ENCODE data around the gene FDX1.

- TF ChIP-seq EZH2phosphoT487 (IDR thresholded peaks at IDR 0.05; ENCODE audit: borderline replicate concordance, low read depth, low read length) (no peak), CTCF (conservative IDR thresholded peaks at IDR 0.05; ENCODE audit: low read length) (no peak)
Observed at GRCh38 chr11:110512026-110512425, 82.3 kb downstream of the FDX1 start.

All from OCI-LY7 (cell line).